ENCODE results near the gene WWOX. TPM values are rescaled to one million over a fixed set of nuclear protein-coding genes. Genes with fewer than 3 reads are reported as not detected.

WWOX gene
- total RNA-seq, 3 donors from 2014 or later (not counting 1 experiment from before 2014, with no cell fraction given): 21.0 to 29.8 (median 27.0) TPM

DNA sequence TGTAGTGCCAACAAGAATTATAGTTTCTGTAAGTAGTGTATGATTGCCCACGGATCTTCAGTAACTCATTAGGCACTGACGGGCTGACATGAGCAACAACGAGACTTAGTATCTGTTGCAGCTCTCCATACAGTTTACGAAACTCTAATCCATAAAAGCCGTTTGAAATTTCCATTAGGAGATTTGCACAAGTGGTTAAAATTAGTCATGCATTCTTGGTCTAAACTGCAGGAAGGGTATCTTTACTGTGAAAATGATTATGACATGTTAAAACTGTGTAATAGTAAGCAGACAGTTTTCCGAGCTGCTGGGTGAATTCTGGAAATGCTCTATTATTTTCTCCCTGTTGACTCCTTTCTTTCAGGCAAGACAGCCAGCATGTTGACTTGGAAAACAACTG lies 605.0 kb downstream of the WWOX start:
- no peak overlapping the region for H3K27ac Mint-ChIP-seq
- TF ChIP-seq, protein P1, sequence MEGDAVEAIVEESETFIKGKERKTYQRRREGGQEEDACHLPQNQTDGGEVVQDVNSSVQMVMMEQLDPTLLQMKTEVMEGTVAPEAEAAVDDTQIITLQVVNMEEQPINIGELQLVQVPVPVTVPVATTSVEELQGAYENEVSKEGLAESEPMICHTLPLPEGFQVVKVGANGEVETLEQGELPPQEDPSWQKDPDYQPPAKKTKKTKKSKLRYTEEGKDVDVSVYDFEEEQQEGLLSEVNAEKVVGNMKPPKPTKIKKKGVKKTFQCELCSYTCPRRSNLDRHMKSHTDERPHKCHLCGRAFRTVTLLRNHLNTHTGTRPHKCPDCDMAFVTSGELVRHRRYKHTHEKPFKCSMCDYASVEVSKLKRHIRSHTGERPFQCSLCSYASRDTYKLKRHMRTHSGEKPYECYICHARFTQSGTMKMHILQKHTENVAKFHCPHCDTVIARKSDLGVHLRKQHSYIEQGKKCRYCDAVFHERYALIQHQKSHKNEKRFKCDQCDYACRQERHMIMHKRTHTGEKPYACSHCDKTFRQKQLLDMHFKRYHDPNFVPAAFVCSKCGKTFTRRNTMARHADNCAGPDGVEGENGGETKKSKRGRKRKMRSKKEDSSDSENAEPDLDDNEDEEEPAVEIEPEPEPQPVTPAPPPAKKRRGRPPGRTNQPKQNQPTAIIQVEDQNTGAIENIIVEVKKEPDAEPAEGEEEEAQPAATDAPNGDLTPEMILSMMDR (IDR thresholded peaks at IDR 0.05): no peak
- no peak overlapping the region for H3K4me3 ChIP-seq (ENCODE audit: low read length)

DNA sequence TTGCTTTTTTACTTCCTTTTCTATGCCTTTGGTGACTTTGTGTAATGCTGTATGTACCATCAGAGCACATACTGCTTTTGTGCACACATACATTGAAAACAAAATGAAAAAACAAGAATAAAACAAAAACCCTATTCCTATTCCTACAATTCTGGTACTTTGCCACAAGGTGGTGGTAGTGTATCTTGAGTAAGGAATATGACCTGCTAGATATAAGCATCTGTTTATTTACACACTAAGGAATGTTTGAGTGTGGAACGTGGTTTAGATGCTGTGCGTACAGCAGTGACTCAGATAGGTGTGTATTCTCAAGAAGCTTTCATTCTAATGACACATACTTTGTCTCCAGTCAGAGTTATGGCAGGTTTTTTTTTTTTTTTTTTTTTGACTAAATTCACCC lies 606.2 kb downstream of the WWOX start:
- ATAC-seq: peak; percentile 49 to 53 (median 52)
- H3K9me3 Mint-ChIP-seq: peaks cover 0 to 2% of the 10 kb centered on the region in 2 donors
- no peak overlapping the region for H3K4me3 Mint-ChIP-seq
- H3K27ac ChIP-seq (ENCODE audit: low read length): no peak overlapping the region
- TF ChIP-seq, protein P1 (IDR thresholded peaks at IDR 0.05): peak; percentile 59
- peaks cover 4% of the 10 kb centered on the region for H3K9me3 ChIP-seq (ENCODE audit: control insufficient read depth, insufficient read depth, low read length)
- 40% methylated on average over 1 of the region's 2 CpGs for WGBS (ENCODE audit: insufficient coverage)
- peaks cover 3 to 10% of the 10 kb centered on the region in 2 donors for H3K27me3 Mint-ChIP-seq (ENCODE audit: low read depth in 2 of 2)
- peak in 1 of 2 donors; percentile 67 for DNase-seq
- H3K36me3 ChIP-seq (ENCODE audit: control insufficient read depth, insufficient read depth, low read length): no peaks in the 10 kb centered on the region
- intact Hi-C loops (cut with micrococcal nuclease): loop anchor here (5.0 to 10.0 kb wide), 4 partner anchors 57 to 1377 kb away; partner anchors contain the start of gene MAF
- H3K27me3 ChIP-seq (ENCODE audit: control insufficient read depth, insufficient read depth, low read length): no peaks in the 10 kb centered on the region
- H3K36me3 Mint-ChIP-seq: no peaks in the 10 kb centered on the region
- H3K4me1 Mint-ChIP-seq: peaks cover 5 to 8% of the 10 kb centered on the region in 2 donors
- H3K4me3 ChIP-seq (ENCODE audit: low read length): no peak overlapping the region
- H3K27ac Mint-ChIP-seq: no peak overlapping the region
- no peaks in the 10 kb centered on the region for H3K4me1 ChIP-seq (ENCODE audit: control insufficient read depth, insufficient read depth, low read length)

More for the DNA sequence above, 605.0 kb downstream of the WWOX start:
- H3K27me3 ChIP-seq (ENCODE audit: control insufficient read depth, insufficient read depth, low read length): no peaks in the 10 kb centered on the region
- Mint-ChIP-seq H3K4me3 (no peak overlapping the region), H3K27me3 (ENCODE audit: low read depth in 2 of 2) (peaks cover 3 to 10% of the 10 kb centered on the region in 2 donors), H3K9me3 (peaks cover 0 to 2% of the 10 kb centered on the region in 2 donors), H3K4me1 (peaks cover 5 to 8% of the 10 kb centered on the region in 2 donors), H3K36me3 (no peaks in the 10 kb centered on the region)
- 90% methylated on average over 6 of the region's 6 CpGs for WGBS (ENCODE audit: insufficient coverage)
- H3K27ac ChIP-seq (ENCODE audit: low read length): no peak overlapping the region
- intact Hi-C loops (cut with micrococcal nuclease): loop anchor here (10.0 kb wide), 1 partner anchor 510 kb away; no protein-coding TSS in a partner anchor
- no peaks in the 10 kb centered on the region for H3K4me1 ChIP-seq (ENCODE audit: control insufficient read depth, insufficient read depth, low read length)
- DNase-seq: no peak
- no peaks in the 10 kb centered on the region for H3K36me3 ChIP-seq (ENCODE audit: control insufficient read depth, insufficient read depth, low read length)
- no peak for ATAC-seq
- peaks cover 4% of the 10 kb centered on the region for H3K9me3 ChIP-seq (ENCODE audit: control insufficient read depth, insufficient read depth, low read length)

DNA sequence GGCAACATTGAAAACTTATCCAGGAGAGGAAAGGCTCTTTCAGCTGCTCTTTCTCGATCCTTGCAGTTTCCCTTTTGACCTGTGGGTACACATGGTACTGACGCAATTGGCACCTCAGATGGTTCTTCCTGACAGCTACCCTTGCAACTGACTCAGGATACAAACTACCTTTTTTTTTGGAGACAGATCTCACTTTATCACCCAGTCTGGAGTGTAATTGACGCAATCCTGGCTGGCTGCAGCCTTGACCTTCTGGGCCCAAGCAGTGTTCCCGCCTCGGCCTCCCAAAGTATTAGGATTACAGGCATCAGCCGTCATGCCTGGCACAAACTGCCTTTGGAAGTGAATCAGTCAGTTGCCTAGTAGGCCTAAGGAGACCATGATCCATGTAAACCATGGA lies 607.2 kb downstream of the WWOX start:
- 92% methylated on average over 6 of the region's 6 CpGs for WGBS (ENCODE audit: insufficient coverage)
- H3K27ac Mint-ChIP-seq: no peak overlapping the region
- no peaks in the 10 kb centered on the region for H3K27me3 ChIP-seq (ENCODE audit: control insufficient read depth, insufficient read depth, low read length)
- H3K36me3 ChIP-seq (ENCODE audit: control insufficient read depth, insufficient read depth, low read length): no peaks in the 10 kb centered on the region
- peaks cover 3 to 10% of the 10 kb centered on the region in 2 donors for H3K27me3 Mint-ChIP-seq (ENCODE audit: low read depth in 2 of 2)
- H3K36me3 Mint-ChIP-seq: no peaks in the 10 kb centered on the region
- TF ChIP-seq, protein P1 (IDR thresholded peaks at IDR 0.05): no peak
- H3K4me3 ChIP-seq (ENCODE audit: low read length): no peak overlapping the region
- H3K4me1 ChIP-seq (ENCODE audit: control insufficient read depth, insufficient read depth, low read length): no peaks in the 10 kb centered on the region
- DNase-seq (no peak), ATAC-seq (no peak)
- peaks cover 4% of the 10 kb centered on the region for H3K9me3 ChIP-seq (ENCODE audit: control insufficient read depth, insufficient read depth, low read length)
- H3K4me1 Mint-ChIP-seq: peaks cover 5 to 8% of the 10 kb centered on the region in 2 donors
- no peak overlapping the region for H3K4me3 Mint-ChIP-seq
- no peak overlapping the region for H3K27ac ChIP-seq (ENCODE audit: low read length)
- intact Hi-C loops (cut with micrococcal nuclease): loop anchor here (5.0 to 10.0 kb wide), 4 partner anchors 56 to 1376 kb away; partner anchors contain the start of gene MAF
- peaks cover 0 to 2% of the 10 kb centered on the region in 2 donors for H3K9me3 Mint-ChIP-seq

Measured in natural killer cell (primary cell).